Spleen (tissue), 11 donors: ENCODE measurements around the gene CCDC82. TPM values are rescaled to one million over a fixed set of nuclear protein-coding genes. Genes with fewer than 3 reads are reported as not detected.

Experiments used
- DNase-seq: peaks from one replicate; pipeline ENCODE4 v3.0.0-alpha.2; 2020
- H3K27ac ChIP-seq, 8 donors: fragments of 200-600 bp; sonication (generic) in 7 of 8; 1 replicate in 4 of 8; 2 replicates in 4 of 8; pipeline versions ENCODE4 v1.5.0 to v1.8.0; 2016 to 2021; ENCODE audit warnings: inconsistent platforms in 4 of 8, mild to moderate bottlenecking in 4 of 8, moderate library complexity in 1 of 8
- H3K27me3 ChIP-seq, 7 donors: fragments of 200-600 bp; sonication (generic) in 6 of 7; replicated peaks in 1 of 7; 1 replicate in 4 of 7; 2 replicates in 3 of 7; pipeline versions ENCODE4 v1.5.0 to v1.8.0; 2016 to 2021; ENCODE audit warnings: inconsistent platforms in 3 of 7, mild to moderate bottlenecking in 1 of 7
- H3K36me3 ChIP-seq, 6 donors: fragments of 200-600 bp; sonication (generic) in 5 of 6; 1 replicate in 4 of 6; 2 replicates in 2 of 6; pipeline versions ENCODE4 v1.5.0 to v1.8.0; 2016 to 2021; ENCODE audit warnings: inconsistent platforms in 2 of 6
- H3K4me1 ChIP-seq, 6 donors: fragments of 200-600 bp; sonication (generic) in 5 of 6; 1 replicate in 3 of 6; 2 replicates in 3 of 6; pipeline versions ENCODE4 v1.5.0 to v1.8.0; 2016 to 2021; ENCODE audit warnings: inconsistent platforms in 3 of 6
- H3K4me3 ChIP-seq, 8 donors: fragments of 200-600 bp; sonication (generic) in 7 of 8; 1 replicate in 4 of 8; 2 replicates in 4 of 8; pipeline versions ENCODE4 v1.5.0 to v1.8.0; 2016 to 2021; ENCODE audit warnings: inconsistent platforms in 4 of 8, mild to moderate bottlenecking in 4 of 8, moderate library complexity in 2 of 8
- H3K9me3 ChIP-seq, 8 donors: fragments of 200-600 bp; sonication (generic) in 7 of 8; 1 replicate in 4 of 8; 2 replicates in 4 of 8; pipeline versions ENCODE4 v1.5.0 to v1.8.0; 2016 to 2021; ENCODE audit warnings: inconsistent platforms in 4 of 8
- CTCF ChIP-seq, 11 experiments: fragments of 200-600 bp in 7 of 11; fragments of 450-650 bp in 4 of 11; sonication (generic) in 4 of 11; IDR thresholded peaks in 8 of 11; conservative IDR thresholded peaks in 3 of 11; 1 replicate in 7 of 11; 2 replicates in 4 of 11; pipeline versions ENCODE4 v1.4.0 to v1.8.0; 2016 to 2021; ENCODE audit warnings: antibody characterized with exemption in 11 of 11, inconsistent platforms in 4 of 11, mild to moderate bottlenecking in 1 of 11
- POLR2A ChIP-seq, 3 donors: fragments of 450-650 bp; IDR thresholded peaks; one replicate each; pipeline ENCODE4 v1.5.1; 2017; ENCODE audit warnings: antibody characterized with exemption in 3 of 3, mild to moderate bottlenecking in 1 of 3
- POLR2AphosphoS5 ChIP-seq, 3 donors: sonication (generic); formaldehyde crosslinking; IDR thresholded peaks; one replicate each; pipeline ENCODE4 v1.5.1; 2017; ENCODE audit warnings: antibody characterized with exemption in 3 of 3
- whole genome bisulfite sequencing, 5 donors: extraction: QIAGEN DNeasy Blood & Tissue Kit in 3 of 5; methylation state at CpG; one replicate each; pipeline versions ENCODE4 v1.1.5 to v1.1.7; 2013 to 2018; 5-methylcytosine and 5-hydroxymethylcytosine counted together
- intact Hi-C: fragments of 100-400 bp; cut with DNase I; formaldehyde crosslinking; loops from one replicate; pipeline ENCODE4 v1.15.0; 2023; ENCODE audit warnings: low total_unique reads
- polyA plus RNA-seq, 3 donors: library from polyadenylated mRNA; stranded (reverse); fragments of 200-250 nt; gene quantifications; one replicate each; pipeline ENCODE4 v1.2.1, GENCODE V29; 2013
- total RNA-seq, 7 donors: library from RNA; depleted of rRNA in 3 of 7; stranded (reverse); fragments of >200 nt in 3 of 7; fragmentation: NEBNext Ultra II Directional in 4 of 7; extraction: Animal tissue kit (Norgen Biotek cat#: 25700) in 4 of 7; gene quantifications; one replicate each; pipeline versions ENCODE4 v1.1.0 to v1.2.1, GENCODE V29; 2016 to 2021
- donor health status: healthy with polysubstance abuse.
- donor health status: DM: no; HTN: no; CAD: no; lungs with moderate emphysema.
- donor health status: DM: no; HTN: no; CAD: no.
- donor health status: Bipolar disorder and iron deficiency.
- donor health status: healthy.
- donor health status: DM: no; HTN: no; CAD: no.
- donor health status: DM: yes; HTN: yes; CAD: no.

The CCDC82 gene
- total and polyA plus RNA-seq, 10 donors = 21.4 to 59.8 (median 37.6) TPM

DNA sequence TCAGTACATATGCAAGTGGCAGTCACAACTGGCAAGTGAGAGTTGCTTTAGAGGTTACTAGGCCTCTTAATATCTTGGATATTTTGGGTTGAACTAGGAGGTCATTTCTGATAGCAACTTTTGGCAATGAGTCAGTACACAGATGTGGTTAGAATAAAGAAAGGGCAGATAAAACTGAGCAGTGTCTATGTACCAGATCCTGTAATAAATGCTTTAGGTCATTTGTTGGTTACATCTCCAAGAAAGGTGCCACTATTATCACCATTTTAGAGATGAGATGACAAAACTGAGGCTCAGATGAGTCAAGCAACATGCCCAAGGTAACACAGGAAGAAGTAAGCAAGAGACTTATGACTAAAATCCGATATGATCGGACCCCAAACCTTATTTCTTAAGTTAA lies 71.7 kb downstream of the CCDC82 start:
- H3K36me3 ChIP-seq = peaks cover 0 to 13% (median 0%) of the 10 kb centered on the region in 6 donors
- no peak overlapping the region for H3K4me3 ChIP-seq
- no peak for TF ChIP-seq POLR2AphosphoS5 (IDR thresholded peaks at IDR 0.05)
- no peaks in the 10 kb centered on the region for H3K9me3 ChIP-seq
- intact Hi-C loops = no loop called here
- WGBS, 5 donors = 73 to 93% (median 83%) methylated on average over 2 of the region's 2 CpGs
- no peak overlapping the region for H3K27ac ChIP-seq
- H3K27me3 ChIP-seq = no peaks in the 10 kb centered on the region
- H3K4me1 ChIP-seq = peaks cover 24 to 96% (median 59%) of the 10 kb centered on the region in 6 donors
- no peak for DNase-seq

- H3K4me1 ChIP-seq = peaks cover 24 to 97% (median 59%) of the 10 kb centered on the region in 6 donors
- 63 to 81% (median 75%) methylated on average over 2 of the region's 2 CpGs for WGBS, 5 donors
These were observed 72.1 kb downstream of the CCDC82 start for GRCh38 chr11:96317571-96317970.

GRCh38 chr11:96316869-96317268 lies 72.8 kb downstream of the CCDC82 start:
- peaks cover 24 to 94% (median 57%) of the 10 kb centered on the region in 6 donors for H3K4me1 ChIP-seq
- intact Hi-C loops = no loop called here
- no peaks in the 10 kb centered on the region for H3K27me3 ChIP-seq
- peaks cover 0 to 7% (median 0%) of the 10 kb centered on the region in 6 donors for H3K36me3 ChIP-seq
- TF ChIP-seq POLR2AphosphoS5 (IDR thresholded peaks at IDR 0.05) (no peak), CTCF (IDR thresholded peaks at IDR 0.05 in 8 of 11, conservative IDR thresholded peaks at IDR 0.05 in 3 of 11) (no peak), POLR2A (IDR thresholded peaks at IDR 0.05) (no peak)
- DNase-seq = no peak
- H3K27ac ChIP-seq = peak overlapping the region in 1 of 8 donors; percentile 6
- H3K4me3 ChIP-seq = no peak overlapping the region
- WGBS, 5 donors = 79 to 96% (median 88%) methylated on average over 3 of the region's 3 CpGs
- H3K9me3 ChIP-seq = no peaks in the 10 kb centered on the region

More at GRCh38 chr11:96317571-96317970, 72.1 kb downstream of the CCDC82 start:
- H3K9me3 ChIP-seq = no peaks in the 10 kb centered on the region
- DNase-seq = no peak
- TF ChIP-seq POLR2A (IDR thresholded peaks at IDR 0.05) (no peak), CTCF (IDR thresholded peaks at IDR 0.05 in 8 of 11, conservative IDR thresholded peaks at IDR 0.05 in 3 of 11) (no peak), POLR2AphosphoS5 (IDR thresholded peaks at IDR 0.05) (no peak)
- peaks cover 0 to 9% (median 0%) of the 10 kb centered on the region in 6 donors for H3K36me3 ChIP-seq
- H3K27me3 ChIP-seq = no peaks in the 10 kb centered on the region
- H3K27ac ChIP-seq = peak overlapping the region in 1 of 8 donors; percentile 6
- intact Hi-C loops = no loop called here
- H3K4me3 ChIP-seq = no peak overlapping the region

DNA sequence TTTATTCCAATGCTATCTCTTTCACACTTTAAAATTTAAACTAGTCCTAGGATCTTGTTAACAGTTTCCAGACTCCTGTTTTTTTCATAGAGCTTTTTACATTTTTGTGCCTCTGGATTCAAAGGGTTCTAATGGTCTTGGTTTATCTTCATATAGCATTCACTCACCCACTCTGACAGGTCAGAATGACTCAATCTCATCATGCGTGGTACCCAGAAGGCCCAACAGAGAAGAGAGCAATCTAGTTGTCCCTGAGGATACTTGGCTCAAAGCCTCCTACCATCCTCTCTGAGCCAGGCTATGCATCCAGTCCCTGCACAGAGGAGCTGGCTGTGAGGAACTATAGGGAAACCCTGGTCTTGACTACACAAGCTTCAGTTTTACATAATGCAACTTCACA lies 74.2 kb downstream of the CCDC82 start:
- Histone ChIP-seq H3K27me3 (no peaks in the 10 kb centered on the region), H3K27ac (peak overlapping the region in 3 of 8 donors; percentile 5 to 65 (median 20)), H3K4me1 (peaks cover 24 to 84% (median 52%) of the 10 kb centered on the region in 6 donors), H3K4me3 (no peak overlapping the region), H3K36me3 (peaks cover 0 to 11% (median 0%) of the 10 kb centered on the region in 6 donors), H3K9me3 (no peaks in the 10 kb centered on the region)
- intact Hi-C loops = no loop called here
- TF ChIP-seq CTCF (IDR thresholded peaks at IDR 0.05 in 8 of 11, conservative IDR thresholded peaks at IDR 0.05 in 3 of 11) (no peak), POLR2AphosphoS5 (IDR thresholded peaks at IDR 0.05) (no peak), POLR2A (IDR thresholded peaks at IDR 0.05) (no peak)
- DNase-seq = no peak
- 62 to 91% (median 83%) methylated on average over 1 of the region's 1 CpG for WGBS, 5 donors
